HG03460 (cell line): ENCODE results near the gene PMM2.
"Not testable (repeated sequence)": the region's sequence is repeated elsewhere in the genome, so short reads cannot be mapped to it uniquely, and the experiment has no call there.

Source experiments
- ATAC-seq: cut with Tn5 transposase; IDR thresholded peaks from one replicate; pipeline ENCODE4 v1.9.1; 2021; ENCODE audit not compliant: unreplicated experiment

The PMM2 gene

DNA sequence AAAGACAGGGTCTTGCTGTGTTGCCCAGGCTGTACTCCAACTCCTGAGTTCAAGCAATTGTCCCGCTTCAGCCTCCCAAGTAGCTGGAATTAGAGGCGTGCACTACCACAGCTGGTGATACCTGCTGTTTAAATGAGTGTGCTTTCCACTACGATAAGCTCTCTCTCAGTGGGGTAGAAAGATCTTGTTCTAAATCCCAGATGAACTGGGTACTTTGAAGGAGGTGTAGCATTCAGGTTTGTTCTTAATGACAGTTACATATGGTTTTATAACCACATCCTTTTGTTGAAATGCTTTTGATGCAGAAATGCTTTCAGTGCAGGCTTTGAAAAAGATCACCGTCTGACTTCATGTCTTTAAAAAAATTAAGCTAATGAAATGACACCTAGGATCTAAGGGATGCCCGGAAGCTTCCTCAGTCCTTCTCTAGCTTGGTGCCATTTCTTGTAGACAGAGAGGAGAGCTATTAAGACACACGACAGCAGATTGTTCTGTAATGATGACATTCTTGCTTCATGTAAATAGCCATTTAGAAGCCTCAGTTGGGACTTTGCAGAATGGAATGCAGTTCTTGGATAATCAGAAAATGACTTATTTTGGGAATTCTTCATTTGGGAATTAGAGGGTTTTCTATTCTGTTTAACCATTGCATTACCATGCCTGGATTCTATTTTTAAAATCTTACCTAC lies 19.5 kb downstream of the PMM2 start:
- ATAC-seq, result no peak

DNA sequence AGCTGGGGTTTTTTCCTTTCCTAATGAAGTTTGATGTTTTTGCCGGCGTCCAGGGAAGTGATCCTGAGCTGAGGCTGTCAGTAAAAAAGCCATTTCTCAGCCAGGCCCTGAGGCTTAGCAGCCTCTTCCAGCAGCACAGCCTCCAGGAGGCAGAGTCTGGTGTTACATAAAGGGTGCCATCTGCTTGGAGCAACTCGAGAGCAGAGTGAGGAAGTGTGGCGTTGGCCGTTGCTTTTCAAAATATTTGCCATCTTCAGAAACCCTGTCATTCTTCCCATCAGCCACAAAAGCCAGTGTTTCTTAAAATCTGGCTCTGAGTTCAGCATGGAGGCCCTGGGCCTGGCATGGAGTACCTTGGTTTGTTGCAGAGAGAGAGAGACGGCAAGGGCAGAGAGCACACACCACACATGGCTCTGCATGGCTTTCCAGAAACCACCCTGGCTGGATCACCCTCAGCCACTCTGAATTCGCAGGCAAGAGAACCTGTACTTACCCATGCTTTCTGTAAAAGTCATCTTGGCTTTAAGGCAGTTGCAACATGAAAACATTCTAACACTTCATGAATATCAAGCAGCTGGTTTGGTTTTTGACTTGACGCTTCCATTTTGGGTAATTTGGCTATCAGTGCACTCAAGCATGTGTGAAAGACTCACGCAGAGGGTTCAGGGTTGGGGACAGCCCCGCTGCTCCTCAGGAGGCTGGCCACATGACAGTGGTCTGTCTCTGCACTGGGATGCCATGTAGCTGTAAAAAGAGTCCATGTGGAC lies 21.0 kb downstream of the PMM2 start:
- ATAC-seq, result peak; percentile 80

DNA sequence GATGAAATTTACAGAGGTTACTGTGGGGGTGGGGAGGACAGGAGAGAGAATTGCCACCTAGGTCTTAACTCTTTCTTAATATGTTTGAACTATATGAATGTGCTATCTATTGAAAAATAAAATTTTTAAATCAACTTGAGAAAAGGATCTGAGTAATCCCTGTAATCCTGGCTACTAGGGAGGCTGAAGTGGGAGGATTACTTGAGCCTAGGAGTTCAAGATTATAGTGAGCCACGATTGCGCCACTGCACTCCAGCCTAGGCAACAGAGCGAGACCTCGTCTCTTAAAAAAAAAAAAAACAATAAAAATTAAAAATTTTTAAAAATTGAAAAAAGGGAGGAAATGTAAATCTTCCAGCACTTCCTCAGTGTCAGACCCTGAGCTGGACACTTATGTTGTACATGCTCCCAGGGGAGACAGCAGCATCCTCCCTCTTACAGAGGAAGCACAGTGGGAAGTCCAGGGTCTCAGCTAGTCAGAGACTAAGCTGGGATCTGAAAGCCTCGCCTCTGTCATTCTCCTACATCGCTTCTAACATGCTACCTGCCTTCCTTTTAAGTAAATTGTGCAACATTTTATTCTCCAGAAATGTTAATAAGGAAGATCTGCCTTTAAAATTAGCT lies 21.9 kb downstream of the PMM2 start:
- no peak for ATAC-seq

DNA sequence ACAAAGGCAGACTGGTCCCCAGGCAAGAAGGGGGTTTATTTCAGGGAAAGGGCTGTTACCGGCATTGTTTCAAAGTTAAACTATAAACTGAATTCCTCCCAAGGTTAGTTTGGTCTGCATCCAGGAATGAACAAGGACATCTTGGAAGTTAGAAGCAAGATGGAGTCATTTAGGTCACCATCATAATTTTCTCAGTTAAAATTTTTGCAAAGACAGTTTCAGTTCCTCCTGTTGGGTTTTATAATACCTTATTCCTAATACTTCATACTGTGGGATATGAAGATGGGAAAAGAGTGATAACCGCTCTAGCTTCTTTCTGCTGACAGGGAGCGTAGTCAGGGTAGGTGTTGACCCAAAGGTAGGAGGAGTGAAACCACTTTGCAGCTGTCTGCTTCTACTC lies 24.8 kb downstream of the PMM2 start:
- ATAC-seq, result no peak

DNA sequence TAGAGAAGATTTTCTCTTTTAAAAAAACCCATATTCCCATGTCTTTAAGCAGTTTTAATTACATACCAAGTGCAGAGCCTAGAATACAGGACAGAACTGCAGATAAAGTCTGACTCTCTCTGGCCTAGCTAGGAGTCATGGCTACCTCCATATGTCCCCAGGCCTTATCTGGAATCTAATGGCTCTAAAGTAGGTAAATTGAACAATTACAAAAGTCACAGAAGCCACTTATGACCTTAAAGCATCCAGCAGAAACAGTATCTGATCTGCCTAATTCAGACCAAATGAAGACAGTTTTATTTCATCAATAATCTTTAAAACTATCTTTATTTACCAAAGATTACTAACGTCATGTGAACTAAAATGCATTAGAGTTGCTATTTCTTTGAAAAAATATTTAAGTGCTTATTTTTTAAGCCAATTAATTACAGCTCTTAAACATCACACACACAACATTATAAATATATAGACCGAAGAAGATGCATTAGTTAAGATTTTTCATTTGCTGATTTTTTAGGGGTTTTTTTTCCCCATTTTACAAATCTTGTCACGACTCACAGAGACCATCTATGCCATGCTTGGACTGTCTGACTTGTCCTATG lies 28.7 kb downstream of the PMM2 start:
- ATAC-seq, result no peak

DNA sequence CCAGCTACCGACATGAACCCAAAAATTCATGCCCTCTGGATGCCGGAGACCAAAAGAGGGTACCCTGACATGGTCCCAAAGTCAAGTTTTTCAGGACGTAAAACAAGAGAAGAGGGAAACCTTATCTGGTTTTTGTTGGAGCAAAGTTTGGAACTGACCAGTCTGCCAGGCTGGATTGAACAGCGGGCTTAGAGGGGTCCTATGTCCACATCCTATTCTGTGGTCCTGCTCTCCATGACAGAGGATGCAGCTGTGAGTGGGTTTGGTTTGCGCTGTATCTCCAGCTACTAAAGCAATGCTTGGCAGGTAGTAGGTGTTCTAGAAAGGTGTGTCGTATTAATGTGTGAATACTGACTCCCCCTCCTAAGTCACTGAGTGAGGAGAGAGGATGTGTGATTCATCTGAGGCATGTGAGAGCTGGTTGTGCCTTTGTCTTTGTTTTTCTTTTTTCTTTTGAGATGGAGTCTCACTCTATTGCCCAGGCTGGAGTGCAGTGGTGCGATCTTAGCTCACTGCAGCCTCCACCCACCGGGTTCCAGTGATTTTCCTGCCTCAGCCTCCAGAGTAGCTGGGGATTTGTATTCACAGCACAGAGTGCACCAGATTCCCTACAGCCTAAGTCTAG lies 31.0 kb downstream of the PMM2 start:
- no peak for ATAC-seq

DNA sequence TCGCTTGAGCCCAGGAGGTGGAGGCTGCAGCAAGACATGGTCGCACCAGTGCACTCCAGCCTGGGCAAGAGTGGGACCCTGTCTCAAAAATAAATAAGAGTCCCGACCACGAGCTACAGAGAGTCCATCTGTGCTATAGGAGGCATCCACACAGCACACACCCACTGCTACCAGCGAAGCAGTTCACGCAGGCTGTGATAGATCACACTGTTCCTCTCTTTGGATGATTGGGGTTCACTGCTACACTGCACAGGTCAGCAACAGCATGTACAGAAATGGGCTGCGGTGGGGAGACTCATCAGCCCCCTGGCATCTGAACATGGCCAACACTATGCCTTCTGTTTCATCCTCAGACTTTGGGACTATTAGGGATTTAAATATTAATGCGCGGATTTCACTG lies 33.8 kb downstream of the PMM2 start:
- no peak for ATAC-seq

DNA sequence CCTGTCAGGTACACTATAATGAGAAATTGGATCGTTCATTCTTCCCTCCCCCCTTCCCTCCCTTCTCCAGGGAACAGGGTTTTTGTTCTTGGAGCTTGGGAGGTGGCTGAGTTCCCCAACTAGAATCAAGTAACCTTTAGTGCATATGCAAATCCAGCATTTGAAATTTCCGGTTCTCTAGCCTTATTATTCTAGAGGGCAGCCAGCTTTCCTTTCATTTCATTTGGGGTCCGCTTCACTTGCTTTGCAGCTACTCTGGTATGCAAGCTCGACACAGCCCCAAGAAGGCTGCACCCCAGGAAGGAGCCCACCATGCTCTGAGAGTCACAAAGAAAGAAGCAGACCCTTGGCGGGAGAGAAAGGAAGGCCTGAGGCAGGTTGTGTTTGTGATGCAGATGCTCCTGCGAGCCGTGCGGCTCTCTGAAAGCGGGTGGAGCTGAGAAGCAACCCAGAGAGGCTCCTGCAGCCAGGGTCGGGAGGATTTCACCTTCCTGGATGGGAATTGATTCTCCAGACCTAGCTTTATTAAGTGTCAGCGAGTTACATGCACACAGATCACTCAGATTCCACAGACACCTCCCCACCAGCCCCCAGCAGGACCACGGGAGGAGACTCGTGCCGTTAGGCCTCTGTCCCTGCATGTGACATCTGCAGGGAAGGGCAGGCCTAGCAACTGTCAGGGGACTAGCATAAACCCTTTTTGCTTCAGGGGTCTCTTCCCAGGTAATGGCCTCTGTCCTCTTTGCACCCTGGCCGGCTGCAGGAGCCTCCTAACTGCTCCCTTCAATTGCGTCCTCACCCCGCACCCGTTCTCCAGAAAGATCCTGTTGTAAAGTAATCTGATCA lies 34.5 kb downstream of the PMM2 start:
- no peak for ATAC-seq

DNA sequence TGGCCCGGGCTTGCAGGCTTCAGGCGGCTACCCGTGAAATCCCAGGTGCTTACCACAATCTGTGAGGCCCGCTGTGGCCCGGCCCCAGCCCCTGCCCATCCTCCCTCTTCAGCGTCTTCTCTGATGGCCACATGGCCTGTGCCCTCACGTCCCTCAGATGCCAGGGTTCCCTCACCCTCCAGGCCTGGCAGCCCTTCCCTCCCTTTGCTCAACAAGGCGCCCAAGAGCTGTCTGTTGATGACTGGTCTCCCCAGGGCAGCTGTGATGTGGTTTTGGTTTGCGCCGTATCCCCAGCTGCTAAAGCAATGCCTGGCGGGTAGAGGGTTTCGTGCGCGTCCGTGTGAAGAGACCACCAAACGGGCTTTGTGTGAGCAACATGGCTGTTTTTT lies 35.1 kb downstream of the PMM2 start:
- no peak for ATAC-seq

DNA sequence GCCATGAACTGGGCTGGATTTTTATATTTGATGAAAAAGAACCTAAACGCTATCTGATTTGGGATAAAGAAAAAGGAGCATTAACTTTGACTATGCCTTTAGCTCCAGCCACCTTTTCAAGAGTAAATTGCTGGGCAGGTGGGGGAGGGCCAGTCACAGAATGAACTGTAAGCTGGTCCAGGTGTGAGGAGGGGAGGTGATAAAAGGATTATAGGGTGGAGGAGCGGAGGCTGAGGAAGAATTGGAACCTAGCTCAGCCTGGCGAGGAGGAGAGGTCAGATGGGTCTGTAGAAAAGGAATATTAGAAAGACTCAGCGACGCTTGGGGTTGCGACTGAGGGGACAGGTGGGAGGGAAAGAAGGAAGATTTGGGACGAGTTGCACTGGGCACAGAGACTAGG lies 39.2 kb downstream of the PMM2 start:
- not testable (repeated sequence) for ATAC-seq

DNA sequence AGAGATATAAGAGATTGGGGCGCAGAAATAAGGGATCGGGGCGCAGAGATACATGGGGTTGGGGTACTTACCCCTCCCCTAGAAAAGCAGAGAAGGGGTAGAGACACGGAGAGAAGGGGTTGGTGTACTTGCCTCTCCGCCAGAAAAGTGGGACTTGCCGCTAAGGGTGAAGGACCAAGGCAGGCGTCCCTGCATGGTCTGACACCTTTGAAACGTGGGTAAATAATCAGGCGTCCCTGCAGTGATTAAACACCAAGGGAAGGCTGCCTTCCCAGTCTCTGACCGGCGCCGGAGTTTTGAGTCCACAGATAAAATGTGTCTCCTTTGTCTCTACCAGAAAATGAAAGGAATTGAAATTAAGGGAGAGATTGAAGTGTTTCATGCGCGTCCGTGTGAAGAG lies 40.0 kb downstream of the PMM2 start:
- ATAC-seq, result not testable (repeated sequence)

DNA sequence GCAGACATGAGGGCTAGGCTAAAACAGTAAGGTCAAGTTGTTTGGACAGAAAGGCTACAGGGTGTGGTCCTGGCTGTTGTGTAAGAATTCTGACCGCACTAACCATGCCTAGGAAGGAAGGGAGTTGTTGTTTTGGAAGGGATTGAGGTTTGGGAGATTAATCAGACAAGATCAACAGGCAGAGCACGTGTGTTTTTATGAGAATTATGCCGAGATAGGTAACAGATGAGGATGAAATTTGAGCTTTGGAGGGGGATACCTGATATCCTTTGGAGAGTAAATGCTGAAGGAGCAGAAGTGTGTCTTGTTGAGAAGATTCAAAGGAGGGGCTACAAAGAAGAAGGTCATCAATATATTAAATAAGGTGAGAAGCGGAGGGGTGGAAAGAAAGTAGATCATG lies 44.4 kb downstream of the PMM2 start:
- not testable (repeated sequence) for ATAC-seq

DNA sequence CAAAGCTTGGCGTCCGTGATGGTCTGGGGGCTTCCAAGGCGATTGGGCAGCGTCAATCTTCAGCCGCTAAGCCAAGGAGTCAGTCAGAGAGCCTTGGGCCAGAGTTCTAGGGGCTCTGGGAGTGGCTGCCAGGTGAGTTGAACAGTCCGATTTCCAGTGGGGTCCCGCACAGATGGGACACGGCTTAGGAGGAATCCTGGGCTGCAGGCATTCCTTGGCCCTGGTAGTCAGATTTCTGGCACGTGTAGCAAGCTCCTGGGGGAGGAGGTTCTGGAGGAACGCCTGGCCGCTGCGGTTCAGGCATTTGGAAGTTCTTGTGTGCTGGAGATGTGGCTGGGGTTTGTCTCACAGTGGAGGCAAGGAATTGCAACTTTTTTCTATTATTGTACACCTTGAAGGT lies 45.7 kb downstream of the PMM2 start:
- not testable (repeated sequence) for ATAC-seq

DNA sequence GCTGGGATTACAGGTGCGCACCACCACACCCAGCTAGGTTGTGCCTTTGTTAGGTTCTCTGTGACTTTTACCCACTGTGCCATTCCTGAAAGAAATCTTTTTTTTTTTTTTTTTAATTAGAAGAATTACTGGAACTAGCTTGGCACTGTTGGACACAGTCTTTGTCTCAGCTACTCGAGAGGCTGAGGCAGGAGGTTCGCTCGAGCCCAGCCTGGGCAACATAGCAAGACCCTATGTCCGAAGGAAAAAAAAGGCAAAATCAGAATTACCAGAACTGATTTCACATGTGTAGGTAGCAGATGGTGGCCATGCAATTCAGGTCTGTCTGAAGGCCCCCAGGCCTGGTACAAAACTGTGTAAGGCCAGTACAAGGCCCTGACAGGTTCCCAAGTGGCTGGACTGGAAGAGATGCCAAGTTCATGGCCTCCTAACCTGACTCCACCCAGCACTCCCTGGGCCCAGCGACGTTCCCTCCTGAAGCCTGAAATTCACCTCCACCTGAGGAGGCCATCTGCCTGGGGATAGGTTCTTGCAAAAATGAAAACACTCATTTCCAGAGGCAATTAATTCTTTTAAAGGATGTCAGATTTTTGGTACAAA lies 48.2 kb downstream of the PMM2 start:
- no peak for ATAC-seq

DNA sequence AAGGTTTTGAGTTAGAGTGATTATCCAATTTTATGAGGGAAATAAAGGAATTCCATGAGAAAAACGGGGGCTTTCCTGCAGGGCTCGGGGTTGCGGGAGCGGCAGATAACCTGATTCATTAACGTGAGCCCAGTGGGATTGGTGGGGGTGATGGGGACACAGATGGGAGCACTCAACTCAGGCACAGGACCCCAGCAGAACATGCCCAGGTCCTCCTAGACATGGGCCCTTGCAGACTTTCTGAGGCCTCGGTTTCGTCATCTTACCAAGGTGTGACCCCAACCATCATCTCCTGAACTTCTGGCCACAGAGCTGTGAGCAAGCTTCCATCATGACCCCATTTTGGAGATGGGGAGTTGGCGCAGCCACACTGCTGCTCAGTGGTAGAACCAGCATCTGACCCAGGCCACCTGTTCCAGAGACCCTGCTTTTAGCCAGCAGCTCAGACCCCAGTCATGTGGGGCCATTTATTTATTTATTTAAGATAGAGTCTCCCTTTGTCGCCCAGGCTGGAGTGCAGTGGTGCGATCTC lies 48.8 kb downstream of the PMM2 start:
- no peak for ATAC-seq

DNA sequence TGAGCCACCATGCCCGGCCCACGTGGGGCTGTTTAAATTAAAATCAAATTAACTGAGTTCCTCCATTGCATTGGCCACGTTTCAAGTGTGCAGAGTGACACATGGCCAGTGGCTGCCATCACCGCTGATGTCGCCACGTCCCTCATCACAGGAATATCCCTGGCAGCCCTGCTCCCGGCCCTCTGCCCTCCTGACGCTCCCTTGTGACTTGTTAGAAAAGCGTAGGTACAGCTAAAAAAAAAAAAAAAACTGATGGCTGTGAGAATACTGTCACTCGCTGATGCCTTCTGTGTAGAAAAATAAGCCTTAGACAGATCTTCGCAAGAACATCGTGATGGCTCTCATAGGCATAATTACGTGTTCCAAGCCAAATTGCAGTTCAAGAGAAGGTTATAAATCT lies 49.5 kb downstream of the PMM2 start:
- ATAC-seq, result no peak

DNA sequence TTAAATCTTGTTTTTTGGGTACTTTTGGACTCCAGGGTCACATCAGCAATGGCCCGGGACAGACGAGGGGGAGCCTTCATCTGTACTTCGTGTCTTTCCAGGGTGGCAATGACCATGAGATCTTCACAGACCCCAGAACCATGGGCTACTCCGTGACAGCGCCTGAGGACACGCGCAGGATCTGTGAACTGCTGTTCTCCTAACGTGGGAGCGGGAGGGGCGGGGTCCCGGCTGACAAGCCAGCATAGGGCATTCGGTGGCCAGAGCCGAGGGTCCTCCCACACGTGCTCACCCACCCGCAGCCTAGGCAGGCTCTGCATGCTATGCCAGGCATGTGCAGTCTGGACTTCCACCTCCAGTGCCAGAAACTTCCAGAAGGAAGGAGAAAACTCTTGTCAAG lies 50.0 kb downstream of the PMM2 start:
- no peak for ATAC-seq

DNA sequence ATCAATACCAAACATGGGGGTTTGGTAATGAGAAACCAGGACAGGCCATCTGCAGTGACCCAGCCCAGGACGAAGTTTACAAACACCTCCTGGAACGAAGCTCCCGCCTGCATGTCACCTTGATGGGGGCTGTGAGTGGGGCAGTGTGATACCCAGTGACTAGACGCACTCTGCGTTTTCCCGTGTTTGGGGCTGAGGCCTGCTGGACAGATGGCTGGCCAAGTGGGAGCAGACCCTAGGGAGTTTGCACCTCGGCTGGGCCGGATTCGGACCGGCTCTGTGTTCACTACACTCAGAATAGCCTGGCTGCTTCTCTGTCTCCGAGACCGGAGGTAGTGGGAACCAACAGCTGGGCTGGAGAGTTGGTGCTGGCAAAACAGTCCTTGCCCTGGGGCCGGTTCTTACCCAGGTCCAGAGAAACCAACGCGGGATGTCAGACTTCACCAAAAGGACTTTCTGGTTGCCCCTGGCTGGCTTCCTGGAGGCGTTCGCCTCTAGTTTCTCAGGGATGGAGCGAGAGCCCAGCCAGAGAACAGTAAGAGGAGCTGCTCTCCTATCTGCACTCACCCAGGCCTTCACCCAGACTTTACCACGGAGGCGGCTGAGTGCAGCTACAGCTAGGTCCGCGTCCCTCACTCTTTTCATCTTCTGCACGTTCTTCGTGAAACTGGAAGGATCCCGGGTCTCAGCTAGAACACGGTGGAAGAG lies 50.7 kb downstream of the PMM2 start:
- ATAC-seq, result no peak

DNA sequence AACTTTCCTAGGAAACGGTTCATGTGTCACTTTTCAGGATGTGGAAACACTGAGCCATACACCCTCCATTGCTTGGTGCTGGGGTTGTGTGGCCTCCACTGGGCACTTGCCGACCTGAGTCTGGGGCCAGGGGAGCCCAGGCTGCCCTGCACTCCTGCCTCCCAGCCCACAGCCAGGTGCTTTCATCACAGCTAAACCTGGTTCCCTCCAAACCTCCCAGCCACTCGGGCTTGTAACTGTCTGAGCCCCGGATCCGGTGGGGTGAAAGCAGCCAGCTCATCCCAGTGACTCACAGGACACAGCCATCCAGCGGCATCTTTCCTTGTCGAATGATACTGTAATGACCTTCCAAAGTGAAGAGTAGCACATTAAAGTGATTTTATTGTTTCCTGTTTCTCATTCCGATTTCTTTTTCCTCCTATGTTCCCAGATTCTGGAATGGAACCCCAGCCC lies 51.3 kb downstream of the PMM2 start:
- ATAC-seq, result no peak
